OCI-LY1 (cell line): ENCODE data around the gene AQP1.

Source experiments
- H2AFZ ChIP-seq: fragments of 200-600 bp; sonication (generic), shearing (Covaris generic); 2 replicates; pipeline ENCODE4 v1.6.0; 2014; ENCODE audit warnings: antibody characterized with exemption, mild to moderate bottlenecking, low read length
- H3F3A ChIP-seq: fragments of 200-600 bp; sonication (generic), shearing (Covaris generic); 2 replicates; pipeline ENCODE4 v1.6.0; 2014; ENCODE audit warnings: mild to moderate bottlenecking, antibody characterized with exemption, low read length, moderate library complexity; ENCODE audit not compliant: insufficient read depth
- H3K27ac ChIP-seq: fragments of 200-600 bp; sonication (generic); 2 replicates; pipeline ENCODE4 v1.5.1; 2014; ENCODE audit warnings: low read length, mixed run types, mild to moderate bottlenecking, low read depth; ENCODE audit not compliant: poor library complexity, severe bottlenecking
- H3K27me3 ChIP-seq: fragments of 200-600 bp; sonication (generic); 2 replicates; pipeline ENCODE4 v1.6.0; 2014; ENCODE audit warnings: antibody characterized with exemption, mild to moderate bottlenecking, low read length, moderate library complexity; ENCODE audit not compliant: insufficient read depth
- H3K36me3 ChIP-seq: fragments of 200-600 bp; sonication (generic); 2 replicates; pipeline ENCODE4 v1.6.1; 2014; ENCODE audit warnings: mild to moderate bottlenecking, antibody characterized with exemption, low read length, moderate library complexity, mixed read lengths; ENCODE audit not compliant: insufficient read depth
- H3K4me1 ChIP-seq: fragments of 200-600 bp; sonication (generic); 2 replicates; pipeline ENCODE4 v1.5.1; 2014; ENCODE audit warnings: mild to moderate bottlenecking, low read length, moderate library complexity; ENCODE audit not compliant: insufficient read depth, severe bottlenecking
- H3K4me2 ChIP-seq: fragments of 200-600 bp; sonication (generic), shearing (Covaris generic); 2 replicates; pipeline ENCODE4 v1.6.1; 2014; ENCODE audit warnings: low read length
- H3K4me3 ChIP-seq: fragments of 200-600 bp; sonication (generic); 2 replicates; pipeline ENCODE4 v1.5.1; 2014; ENCODE audit warnings: low read length, low read depth, mild to moderate bottlenecking, mixed read lengths; ENCODE audit not compliant: poor library complexity, severe bottlenecking
- H3K79me2 ChIP-seq: fragments of 200-600 bp; shearing (Covaris generic); 2 replicates; pipeline ENCODE4 v1.6.1; 2016; ENCODE audit warnings: mixed run types, low read length, mixed read lengths; ENCODE audit not compliant: insufficient read depth
- H3K9ac ChIP-seq: fragments of 200-600 bp; sonication (generic), shearing (Covaris generic); 2 replicates; pipeline ENCODE4 v1.6.1; 2014; ENCODE audit warnings: mild to moderate bottlenecking, low read length, mixed read lengths
- H3K9me2 ChIP-seq: fragments of 200-600 bp; sonication (generic), shearing (Covaris generic); 2 replicates; pipeline ENCODE4 v1.6.1; 2014; ENCODE audit warnings: low read depth, mild to moderate bottlenecking, low read length, mixed read lengths
- H3K9me3 ChIP-seq: fragments of 200-600 bp; shearing (Covaris generic); 2 replicates; pipeline ENCODE4 v1.6.1; 2014; ENCODE audit warnings: low read length, mixed read lengths
- H4K20me1 ChIP-seq: fragments of 200-600 bp; sonication (generic), shearing (Covaris generic); 2 replicates; pipeline ENCODE4 v1.6.0; 2016; ENCODE audit warnings: mild to moderate bottlenecking, low read length; ENCODE audit not compliant: insufficient read depth
- EZH2 ChIP-seq: fragments of 200-600 bp; sonication (generic), shearing (Covaris generic); IDR thresholded peaks from 2 replicates; pipeline ENCODE4 v1.8.0; 2017; ENCODE audit warnings: borderline replicate concordance, mixed run types, mild to moderate bottlenecking, antibody characterized with exemption, low read length, moderate library complexity, mixed read lengths
- TF ChIP-seq, protein P1 (sequence below): fragments of 200-600 bp; sonication (generic), shearing (Covaris generic); IDR thresholded peaks from 2 replicates; pipeline ENCODE4 v1.5.1; 2017; ENCODE audit warnings: mild to moderate bottlenecking, antibody characterized with exemption, low read length, moderate library complexity, mixed read lengths

The AQP1 gene

DNA sequence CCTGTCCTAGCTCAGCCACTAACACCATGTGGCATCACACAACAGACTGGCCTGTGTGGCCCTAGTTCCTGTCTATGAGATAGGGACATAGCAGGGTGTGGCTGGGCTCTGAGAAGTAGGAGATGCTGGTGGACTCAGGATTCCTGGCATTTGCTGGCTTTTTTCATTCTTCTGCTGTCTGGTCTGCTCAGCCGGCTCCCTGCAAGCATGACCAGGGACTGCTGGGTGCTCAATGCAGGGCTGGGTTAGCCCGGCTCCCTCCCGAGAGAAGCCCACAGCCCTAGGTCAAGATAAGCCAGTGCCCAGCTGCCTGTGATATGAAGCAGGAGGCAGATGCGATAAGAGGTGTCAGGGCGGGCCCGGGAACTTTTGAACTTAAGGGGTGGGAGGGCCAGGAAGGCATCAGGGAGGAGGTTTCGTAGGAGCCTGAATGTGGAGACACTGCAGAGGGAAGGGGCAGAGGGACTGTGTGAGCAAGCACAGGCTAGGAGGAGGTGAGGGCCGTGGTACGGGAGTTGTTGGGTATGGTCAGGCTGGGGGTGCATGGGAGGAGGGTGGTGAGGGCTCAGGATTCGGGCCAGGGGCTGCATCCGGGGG, 3.5 kb downstream of the AQP1 start:
- no peak for TF ChIP-seq EZH2
- TF ChIP-seq, protein P1, sequence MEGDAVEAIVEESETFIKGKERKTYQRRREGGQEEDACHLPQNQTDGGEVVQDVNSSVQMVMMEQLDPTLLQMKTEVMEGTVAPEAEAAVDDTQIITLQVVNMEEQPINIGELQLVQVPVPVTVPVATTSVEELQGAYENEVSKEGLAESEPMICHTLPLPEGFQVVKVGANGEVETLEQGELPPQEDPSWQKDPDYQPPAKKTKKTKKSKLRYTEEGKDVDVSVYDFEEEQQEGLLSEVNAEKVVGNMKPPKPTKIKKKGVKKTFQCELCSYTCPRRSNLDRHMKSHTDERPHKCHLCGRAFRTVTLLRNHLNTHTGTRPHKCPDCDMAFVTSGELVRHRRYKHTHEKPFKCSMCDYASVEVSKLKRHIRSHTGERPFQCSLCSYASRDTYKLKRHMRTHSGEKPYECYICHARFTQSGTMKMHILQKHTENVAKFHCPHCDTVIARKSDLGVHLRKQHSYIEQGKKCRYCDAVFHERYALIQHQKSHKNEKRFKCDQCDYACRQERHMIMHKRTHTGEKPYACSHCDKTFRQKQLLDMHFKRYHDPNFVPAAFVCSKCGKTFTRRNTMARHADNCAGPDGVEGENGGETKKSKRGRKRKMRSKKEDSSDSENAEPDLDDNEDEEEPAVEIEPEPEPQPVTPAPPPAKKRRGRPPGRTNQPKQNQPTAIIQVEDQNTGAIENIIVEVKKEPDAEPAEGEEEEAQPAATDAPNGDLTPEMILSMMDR, result no peak
- Histone ChIP-seq H4K20me1 (no peaks in the 10 kb centered on the region), H3K36me3 (no peaks in the 10 kb centered on the region), H3K4me3 (no peak overlapping the region), H3K4me2 (no peak overlapping the region), H3F3A (no peaks in the 10 kb centered on the region), H3K9ac (no peak overlapping the region), H3K9me2 (no peaks in the 10 kb centered on the region), H3K27me3 (peaks cover 4% of the 10 kb centered on the region; the same call in 1 of the 2 replicates), H3K4me1 (no peaks in the 10 kb centered on the region), H2AFZ (no peak overlapping the region), H3K27ac (no peak overlapping the region), H3K9me3 (no peaks in the 10 kb centered on the region), H3K79me2 (no peaks in the 10 kb centered on the region)

DNA sequence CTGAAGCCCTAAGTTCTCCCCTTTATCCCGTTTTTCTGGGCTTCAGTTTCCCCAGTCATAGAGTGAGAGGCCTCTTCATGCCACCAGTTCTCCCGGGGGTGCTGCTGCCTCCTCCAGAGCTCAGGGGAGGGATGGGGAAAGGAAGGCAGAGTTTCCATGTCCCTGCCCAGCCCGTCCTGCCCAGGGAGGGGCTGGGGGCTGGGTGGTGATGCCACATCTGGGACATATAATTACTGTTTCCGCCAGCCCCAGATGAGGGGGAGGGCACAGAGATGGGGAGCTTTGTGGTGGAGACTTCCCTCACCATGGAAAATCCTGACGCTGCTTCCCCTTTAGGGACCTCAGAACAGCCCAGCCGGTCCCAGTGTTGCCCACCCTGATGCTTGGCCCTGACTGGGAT, 4.1 kb downstream of the AQP1 start:
- Histone ChIP-seq H3F3A (no peaks in the 10 kb centered on the region), H3K79me2 (no peaks in the 10 kb centered on the region), H4K20me1 (no peaks in the 10 kb centered on the region), H2AFZ (no peak overlapping the region), H3K4me3 (no peak overlapping the region), H3K36me3 (no peaks in the 10 kb centered on the region), H3K9me2 (no peaks in the 10 kb centered on the region), H3K27ac (no peak overlapping the region), H3K4me2 (no peak overlapping the region), H3K9me3 (no peaks in the 10 kb centered on the region), H3K27me3 (peaks cover 4% of the 10 kb centered on the region; the same call in 1 of the 2 replicates), H3K4me1 (no peaks in the 10 kb centered on the region), H3K9ac (no peak overlapping the region)
- no peak for TF ChIP-seq EZH2
- TF ChIP-seq, protein P1, result no peak

DNA sequence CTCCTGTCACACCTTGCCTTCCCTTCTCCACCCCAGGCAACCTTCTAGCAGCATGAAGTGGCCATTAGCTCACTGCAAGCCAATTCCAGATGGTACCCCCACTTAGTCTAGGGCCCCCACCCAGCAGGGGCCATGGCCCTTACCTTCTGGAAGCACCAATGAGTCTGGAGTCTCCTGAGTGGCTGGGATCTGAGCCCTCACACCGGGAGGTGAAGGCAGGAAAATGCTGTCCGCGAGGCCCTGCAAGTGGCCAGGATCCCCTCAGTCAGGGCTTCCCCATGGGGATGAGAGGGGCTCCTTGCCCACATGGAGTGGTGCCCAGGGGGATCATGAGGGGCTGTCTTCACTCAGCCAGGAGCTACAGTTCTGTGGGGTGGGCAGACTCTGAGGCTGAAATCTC, 4.6 kb downstream of the AQP1 start:
- Histone ChIP-seq H3K36me3 (no peaks in the 10 kb centered on the region), H3K9me3 (no peaks in the 10 kb centered on the region), H3K9ac (no peak overlapping the region), H3K27me3 (peaks cover 4% of the 10 kb centered on the region; the same call in 1 of the 2 replicates), H3K79me2 (no peaks in the 10 kb centered on the region), H3K4me1 (no peaks in the 10 kb centered on the region), H3K27ac (no peak overlapping the region), H2AFZ (no peak overlapping the region), H3K4me3 (no peak overlapping the region), H4K20me1 (no peaks in the 10 kb centered on the region), H3K4me2 (no peak overlapping the region), H3F3A (no peaks in the 10 kb centered on the region), H3K9me2 (no peaks in the 10 kb centered on the region)
- TF ChIP-seq EZH2, result no peak
- TF ChIP-seq, protein P1, result no peak
